GM12873 (cell line): ENCODE measurements around the gene CNTNAP5.

Experiments used
- CTCF ChIP-seq: IDR thresholded peaks from 2 replicates; pipeline ENCODE4 v1.5.1; 2012; ENCODE audit warnings: low read depth, mild to moderate bottlenecking, moderate library complexity, low read length, control low read depth; ENCODE audit not compliant: insufficient read depth; ENCODE audit errors: missing control alignments

The CNTNAP5 gene

GRCh38 chr2:124580263-124580662, 555.2 kb downstream of the CNTNAP5 start:
- TF ChIP-seq CTCF, result no peak

- TF ChIP-seq CTCF, result no peak
Measured at GRCh38 chr2:124582387-124582786, 557.3 kb downstream of the CNTNAP5 start.

DNA sequence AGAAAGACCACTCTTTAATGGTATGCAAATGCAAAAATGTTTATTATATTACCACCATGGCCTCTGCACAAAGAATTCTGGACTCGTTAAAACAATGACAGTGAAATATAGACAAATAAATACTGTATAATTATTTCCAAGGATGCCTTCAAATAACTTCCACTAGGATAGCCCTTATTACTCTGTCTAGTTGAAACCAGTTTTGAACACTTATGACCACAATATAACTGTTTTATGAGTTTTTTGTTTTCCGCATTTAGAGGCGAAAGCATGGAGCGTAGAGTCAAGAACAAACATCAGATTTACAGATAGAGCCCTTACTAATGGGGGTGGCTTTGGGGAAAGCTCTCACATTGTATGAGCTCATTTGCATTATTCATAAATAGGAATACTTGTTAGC, 559.5 kb downstream of the CNTNAP5 start:
- TF ChIP-seq CTCF, result no peak

- no peak for TF ChIP-seq CTCF
Measured at GRCh38 chr2:124585277-124585676, 560.2 kb downstream of the CNTNAP5 start.

- no peak for TF ChIP-seq CTCF
Measured at GRCh38 chr2:124586210-124586609, 561.1 kb downstream of the CNTNAP5 start.

GRCh38 chr2:124586835-124587234, 561.7 kb downstream of the CNTNAP5 start:
- no peak for TF ChIP-seq CTCF

- no peak for TF ChIP-seq CTCF
Measured at GRCh38 chr2:124589971-124590370, 564.9 kb downstream of the CNTNAP5 start.
